HG02938 (cell line): ENCODE data around the gene CLEC16A.

Experiments
- ATAC-seq: cut with Tn5 transposase; IDR thresholded peaks from one replicate; pipeline ENCODE4 v1.9.1; 2021; ENCODE audit warnings: mild to moderate bottlenecking, moderate library complexity; ENCODE audit not compliant: unreplicated experiment

The CLEC16A gene

DNA sequence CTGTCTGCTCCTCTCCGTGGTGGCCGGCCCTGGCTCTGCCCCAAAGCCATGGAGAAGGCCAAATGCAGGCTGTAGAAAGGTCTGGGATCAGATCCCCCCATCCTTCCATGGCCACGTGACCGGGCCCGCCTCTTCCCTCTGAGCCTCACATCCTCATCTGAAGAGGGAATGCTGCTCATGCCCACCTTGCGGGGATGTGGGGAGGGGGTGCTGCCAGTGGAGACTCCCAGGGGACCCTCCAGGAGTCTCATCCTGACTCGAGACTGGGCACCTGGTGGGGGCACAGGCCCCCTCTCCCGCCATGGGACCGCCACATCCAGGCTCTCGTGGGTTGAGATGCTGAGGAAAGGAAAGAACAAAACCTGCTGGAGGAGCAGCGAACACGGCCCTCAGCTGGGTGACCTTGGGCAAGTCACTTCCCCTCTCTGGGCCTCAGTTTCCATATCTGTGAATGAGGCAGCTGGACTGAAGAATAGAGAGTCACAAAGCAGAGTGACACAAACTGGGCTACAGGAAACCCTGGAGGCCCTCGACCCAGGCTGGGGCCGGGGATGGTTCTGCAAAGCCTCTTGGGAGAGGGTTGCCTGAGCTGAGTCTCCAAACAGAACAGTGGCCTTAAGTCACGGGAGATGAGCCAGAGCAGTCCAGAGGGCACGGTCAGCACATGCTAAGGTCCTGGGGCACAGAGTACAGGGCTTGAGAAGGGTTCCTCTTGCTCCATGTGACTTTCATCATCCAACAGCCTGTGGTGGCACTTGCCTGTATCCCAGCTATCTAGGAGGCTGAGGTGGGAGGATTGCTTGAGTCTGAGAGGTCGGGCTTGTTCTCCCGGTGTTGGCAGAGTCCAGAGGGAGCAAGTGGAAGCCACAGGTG, 281.5 kb downstream of the CLEC16A start:
- ATAC-seq: no peak

DNA sequence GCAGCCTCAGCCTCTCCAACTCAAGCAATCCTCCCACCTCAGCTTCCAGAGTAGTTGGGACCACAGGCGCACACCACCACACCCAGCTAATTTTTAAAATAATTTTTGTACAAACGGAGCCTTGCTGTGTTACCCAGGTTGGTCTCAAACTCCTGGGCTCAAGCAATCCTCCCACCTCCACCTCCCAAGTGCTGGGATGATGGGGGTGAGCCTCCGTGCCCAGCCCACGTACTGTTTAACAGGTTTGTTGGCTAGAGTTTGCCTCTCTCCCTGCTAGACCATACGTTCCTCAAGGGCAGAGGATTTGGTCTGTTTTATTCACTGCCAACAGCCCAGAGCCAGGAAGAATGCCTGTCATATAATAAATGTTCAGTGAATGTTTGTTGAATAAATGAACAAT, 285.1 kb downstream of the CLEC16A start:
- no peak for ATAC-seq

DNA sequence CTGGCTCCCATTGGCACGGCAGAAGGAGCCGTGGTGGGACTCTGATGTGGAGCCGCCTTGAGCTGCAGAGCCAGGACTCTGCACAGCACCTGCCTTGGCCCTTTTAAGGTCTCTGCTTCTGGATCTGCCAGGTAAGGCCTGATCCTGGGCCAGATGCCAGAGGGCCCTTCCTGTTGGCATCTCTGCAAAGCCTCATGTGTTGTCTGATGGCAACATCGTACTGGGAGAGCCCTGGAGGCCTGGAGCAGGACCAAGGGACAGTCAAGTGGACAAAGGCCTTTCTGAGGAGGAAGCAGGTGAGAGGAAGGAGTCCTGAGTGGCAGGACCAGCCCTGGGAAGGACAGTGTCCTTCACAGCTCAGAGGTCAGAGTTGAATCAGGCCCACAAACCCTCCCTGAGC, 285.5 kb downstream of the CLEC16A start:
- no peak for ATAC-seq

DNA sequence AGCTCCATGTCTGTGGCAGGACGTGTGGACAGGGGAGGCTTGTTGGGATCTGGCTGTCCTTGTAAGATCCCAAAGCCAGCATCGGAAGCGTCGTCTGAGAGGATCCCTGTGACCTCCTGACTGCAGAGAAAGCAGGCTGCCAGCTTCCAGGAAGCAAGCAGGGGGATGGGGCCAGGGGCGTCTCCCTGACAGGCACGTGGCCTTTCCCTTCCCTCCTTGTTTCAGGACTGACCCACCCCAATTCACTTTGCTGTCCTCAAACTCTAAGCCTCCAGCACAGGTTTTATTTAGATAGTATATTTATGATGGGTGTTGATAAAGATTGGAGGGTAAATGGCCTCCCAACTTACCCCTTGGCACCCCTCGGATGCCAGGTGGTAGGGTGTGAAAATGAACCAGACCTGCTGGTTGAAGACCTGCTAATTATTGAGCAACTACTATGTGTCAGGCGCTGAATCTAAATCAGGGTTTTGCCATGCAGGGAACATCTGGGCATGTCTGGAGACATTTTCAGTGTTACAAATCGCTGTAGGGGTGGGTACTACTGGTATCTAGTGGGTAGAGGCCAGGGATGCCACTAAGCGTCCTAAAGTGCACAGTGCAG, 287.1 kb downstream of the CLEC16A start:
- no peak for ATAC-seq
